HUES6 (cell line): ENCODE data around the gene MLLT6.

ENCODE experiments used
- H3K27ac ChIP-seq: 2 replicates; pipeline ENCODE4 v1.7.0; 2013; ENCODE audit warnings: low read depth, mild to moderate bottlenecking, low read length, inconsistent platforms
- H3K27me3 ChIP-seq: 2 replicates; pipeline ENCODE4 v1.6.1; 2013; ENCODE audit warnings: low read length; ENCODE audit not compliant: control insufficient read depth, insufficient read depth
- H3K36me3 ChIP-seq: 2 replicates; pipeline ENCODE4 v1.6.1; 2013; ENCODE audit warnings: low read length; ENCODE audit not compliant: control insufficient read depth, insufficient read depth
- H3K4me1 ChIP-seq: 2 replicates; pipeline ENCODE4 v1.6.1; 2013; ENCODE audit warnings: low read length; ENCODE audit not compliant: control insufficient read depth, insufficient read depth
- H3K4me3 ChIP-seq: 2 replicates; pipeline ENCODE4 v1.5.1; 2013; ENCODE audit warnings: low read depth, low read length
- H3K9ac ChIP-seq: one replicate; pipeline ENCODE4 v1.6.1; 2013; ENCODE audit warnings: mild to moderate bottlenecking, low read length
- H3K9me3 ChIP-seq: 2 replicates; pipeline ENCODE4 v1.6.1; 2013; ENCODE audit warnings: low read depth, low read length; ENCODE audit not compliant: control insufficient read depth, insufficient read depth

The MLLT6 gene

DNA sequence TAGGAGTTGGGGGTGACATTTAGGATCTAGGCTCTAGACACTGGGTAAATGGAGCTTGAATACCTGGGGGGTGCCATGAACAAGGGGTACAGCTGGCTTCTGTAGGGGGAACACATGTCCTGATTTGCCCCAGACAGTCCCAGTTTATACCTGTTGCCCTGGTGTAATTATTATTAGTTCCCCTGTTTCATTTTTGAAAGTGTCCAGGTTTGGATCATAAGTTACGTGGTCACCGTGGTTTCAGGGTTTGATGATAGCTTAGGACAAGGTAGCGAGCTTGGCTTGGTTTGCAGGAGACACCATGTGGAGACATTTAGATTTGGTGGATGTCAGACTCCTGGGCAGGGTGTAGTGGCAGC, 5.5 kb downstream of the MLLT6 start:
- Histone ChIP-seq H3K27me3 (peaks cover 18% of the 10 kb centered on the region; the same call in 1 of the 2 replicates), H3K4me1 (peaks cover 36% of the 10 kb centered on the region), H3K9me3 (no peaks in the 10 kb centered on the region), H3K27ac (no peak overlapping the region), H3K9ac (no peak overlapping the region), H3K36me3 (peaks cover 43% of the 10 kb centered on the region), H3K4me3 (no peak overlapping the region)

DNA sequence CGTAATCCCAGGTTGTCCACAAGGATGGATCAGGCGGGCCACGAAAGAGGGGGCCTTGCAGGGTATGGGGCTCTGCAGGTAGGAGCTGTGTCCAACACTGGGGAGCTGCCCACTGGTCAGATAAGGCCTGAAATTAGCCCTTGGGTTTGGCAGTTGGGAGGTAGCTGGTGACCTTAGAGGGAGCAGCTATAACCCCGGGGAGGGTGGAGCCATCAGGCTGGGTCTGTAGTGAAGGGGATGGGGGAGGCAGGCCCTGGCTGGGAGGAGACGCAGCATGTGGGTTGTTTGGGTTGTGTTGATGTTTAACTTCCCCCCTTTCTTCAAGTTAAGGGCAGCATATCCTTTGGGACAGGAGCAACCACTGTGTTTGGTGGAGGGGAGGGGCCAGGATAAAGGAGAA, 5.9 kb downstream of the MLLT6 start:
- Histone ChIP-seq H3K9me3 (no peaks in the 10 kb centered on the region), H3K4me3 (no peak overlapping the region), H3K9ac (no peak overlapping the region), H3K27me3 (peaks cover 18% of the 10 kb centered on the region; the same call in 1 of the 2 replicates), H3K36me3 (peaks cover 46% of the 10 kb centered on the region), H3K4me1 (peaks cover 40% of the 10 kb centered on the region), H3K27ac (no peak overlapping the region)

DNA sequence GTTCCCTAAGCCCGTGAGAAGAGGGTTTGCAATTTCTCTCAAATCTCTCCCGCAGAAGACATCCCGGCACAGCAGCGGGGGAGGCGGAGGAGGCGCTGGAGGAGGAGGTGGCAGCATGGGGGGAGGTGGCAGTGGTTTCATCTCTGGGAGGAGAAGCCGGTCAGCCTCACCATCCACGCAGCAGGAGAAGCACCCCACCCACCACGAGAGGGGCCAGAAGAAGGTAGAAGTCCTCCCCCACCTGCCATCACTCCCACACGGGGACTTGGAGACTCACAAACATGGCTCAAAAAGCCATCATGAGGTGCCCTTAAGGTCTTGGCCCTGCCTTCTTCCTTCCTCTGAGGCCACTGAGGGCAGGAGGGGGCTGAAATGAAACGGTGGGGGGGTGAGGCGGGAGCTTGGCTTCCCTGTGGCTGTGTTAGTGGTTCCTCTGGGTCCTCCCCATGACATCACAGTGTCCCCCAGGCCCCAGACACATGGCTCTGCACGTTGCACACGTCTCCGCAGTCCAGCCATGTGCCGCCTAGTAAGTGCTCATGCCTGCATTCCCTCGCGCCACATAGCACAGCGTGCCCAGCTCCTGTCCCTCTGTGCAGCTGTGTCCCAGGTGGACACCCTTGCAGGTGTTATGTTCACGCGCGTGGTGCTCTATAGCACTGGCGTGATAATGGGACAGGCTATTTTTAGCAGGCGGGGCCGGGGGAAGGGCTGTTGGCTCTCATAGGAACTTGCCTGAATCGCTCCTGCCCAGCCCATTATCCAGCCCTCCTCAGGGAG, 6.9 kb downstream of the MLLT6 start:
- Histone ChIP-seq H3K27me3 (peaks cover 10% of the 10 kb centered on the region; the same call in 1 of the 2 replicates), H3K4me1 (peaks cover 37% of the 10 kb centered on the region), H3K27ac (no peak overlapping the region), H3K4me3 (no peak overlapping the region), H3K9ac (no peak overlapping the region), H3K36me3 (peaks cover 51% of the 10 kb centered on the region), H3K9me3 (no peaks in the 10 kb centered on the region)

DNA sequence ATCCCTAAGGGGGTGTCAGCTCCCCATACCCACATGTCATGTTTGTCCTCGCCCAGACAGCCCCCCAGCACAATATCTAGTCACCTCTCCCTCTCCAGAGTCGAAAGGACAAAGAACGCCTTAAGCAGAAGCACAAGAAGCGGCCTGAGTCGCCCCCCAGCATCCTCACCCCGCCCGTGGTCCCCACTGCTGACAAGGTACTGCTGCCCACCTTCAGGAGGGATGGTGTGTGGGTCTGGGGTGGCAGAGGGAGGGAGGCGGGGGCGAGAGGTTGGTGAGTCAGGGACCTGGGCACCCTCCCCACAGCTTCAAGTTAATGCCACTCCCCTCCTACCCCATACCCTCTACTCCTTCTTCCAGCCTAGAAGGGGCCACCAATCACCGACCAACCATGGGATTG, 7.5 kb downstream of the MLLT6 start:
- H3K4me1 ChIP-seq = peaks cover 31% of the 10 kb centered on the region
- H3K9ac ChIP-seq = no peak overlapping the region
- H3K36me3 ChIP-seq = peaks cover 53% of the 10 kb centered on the region
- H3K9me3 ChIP-seq = no peaks in the 10 kb centered on the region
- H3K27me3 ChIP-seq = peaks cover 4% of the 10 kb centered on the region; the same call in 1 of the 2 replicates
- no peak overlapping the region for H3K4me3 ChIP-seq
- H3K27ac ChIP-seq = no peak overlapping the region

DNA sequence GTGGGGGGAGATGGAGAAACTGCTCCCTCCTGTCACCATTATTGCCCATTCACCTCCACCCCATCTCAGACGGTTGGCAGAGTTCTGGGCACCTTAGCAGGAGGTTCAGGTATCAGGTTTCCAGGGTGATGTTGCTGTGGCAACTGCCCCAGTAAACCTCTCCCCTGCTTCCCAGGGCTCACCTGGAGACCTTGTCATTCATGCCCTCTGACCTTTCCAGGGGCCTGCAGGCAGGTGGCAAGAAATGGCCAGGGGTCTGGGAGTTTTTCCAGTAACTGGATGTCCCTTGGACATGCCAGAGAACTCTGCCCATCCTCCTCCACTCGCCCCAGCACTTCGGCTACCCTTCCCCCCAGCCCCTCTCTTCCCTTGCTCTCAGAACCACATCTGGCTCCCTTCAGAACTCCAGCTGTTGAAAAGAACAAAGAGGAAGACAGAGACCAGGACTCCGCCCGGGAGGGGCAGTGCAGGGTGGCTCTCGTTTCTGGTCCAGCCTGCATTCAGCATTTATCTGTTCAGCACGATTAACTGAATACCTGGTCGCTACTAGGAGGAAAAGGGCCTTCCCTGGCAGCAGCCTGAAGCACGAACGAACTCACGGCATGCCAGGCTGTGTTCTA, 8.5 kb downstream of the MLLT6 start:
- H3K27me3 ChIP-seq = no peaks in the 10 kb centered on the region
- H3K9ac ChIP-seq = no peak overlapping the region
- H3K36me3 ChIP-seq = peaks cover 50% of the 10 kb centered on the region
- no peak overlapping the region for H3K27ac ChIP-seq
- no peak overlapping the region for H3K4me3 ChIP-seq
- H3K4me1 ChIP-seq = peaks cover 31% of the 10 kb centered on the region
- no peaks in the 10 kb centered on the region for H3K9me3 ChIP-seq

DNA sequence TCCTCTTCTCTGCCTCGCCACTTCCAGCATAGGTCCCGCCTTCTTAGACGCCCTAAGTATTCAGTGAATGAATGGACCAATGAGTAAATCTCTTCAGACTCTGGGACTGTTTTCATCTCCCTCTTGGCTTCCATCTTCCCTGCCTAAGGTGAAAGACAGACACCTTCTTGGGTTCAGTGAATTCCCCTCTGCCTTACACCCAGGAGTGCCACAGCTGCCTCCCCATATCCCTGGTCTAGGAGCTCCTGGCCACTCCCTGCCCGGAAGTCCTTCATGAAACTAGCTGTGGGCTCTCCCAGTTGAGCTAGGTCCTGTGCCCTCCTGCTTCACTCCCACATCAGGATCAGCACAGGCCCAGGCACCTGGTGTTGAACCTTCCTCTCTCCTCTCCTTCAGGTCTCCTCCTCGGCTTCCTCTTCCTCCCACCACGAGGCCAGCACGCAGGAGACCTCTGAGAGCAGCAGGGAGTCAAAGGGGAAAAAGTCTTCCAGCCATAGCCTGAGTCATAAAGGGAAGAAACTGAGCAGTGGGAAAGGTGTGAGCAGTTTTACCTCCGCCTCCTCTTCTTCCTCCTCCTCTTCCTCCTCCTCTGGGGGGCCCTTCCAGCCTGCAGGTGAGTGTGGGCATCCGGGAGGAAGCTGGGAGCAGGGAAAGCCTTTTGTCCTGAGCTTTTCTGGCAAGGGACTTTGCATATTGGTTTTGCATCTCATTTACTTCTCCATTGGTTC, 10.3 kb downstream of the MLLT6 start:
- H3K27me3 ChIP-seq = peaks cover 2% of the 10 kb centered on the region; the same call in 1 of the 2 replicates
- H3K9me3 ChIP-seq = no peaks in the 10 kb centered on the region
- no peak overlapping the region for H3K9ac ChIP-seq
- peaks cover 41% of the 10 kb centered on the region for H3K36me3 ChIP-seq
- peaks cover 45% of the 10 kb centered on the region for H3K4me1 ChIP-seq
- H3K4me3 ChIP-seq = no peak overlapping the region
- H3K27ac ChIP-seq = no peak overlapping the region

DNA sequence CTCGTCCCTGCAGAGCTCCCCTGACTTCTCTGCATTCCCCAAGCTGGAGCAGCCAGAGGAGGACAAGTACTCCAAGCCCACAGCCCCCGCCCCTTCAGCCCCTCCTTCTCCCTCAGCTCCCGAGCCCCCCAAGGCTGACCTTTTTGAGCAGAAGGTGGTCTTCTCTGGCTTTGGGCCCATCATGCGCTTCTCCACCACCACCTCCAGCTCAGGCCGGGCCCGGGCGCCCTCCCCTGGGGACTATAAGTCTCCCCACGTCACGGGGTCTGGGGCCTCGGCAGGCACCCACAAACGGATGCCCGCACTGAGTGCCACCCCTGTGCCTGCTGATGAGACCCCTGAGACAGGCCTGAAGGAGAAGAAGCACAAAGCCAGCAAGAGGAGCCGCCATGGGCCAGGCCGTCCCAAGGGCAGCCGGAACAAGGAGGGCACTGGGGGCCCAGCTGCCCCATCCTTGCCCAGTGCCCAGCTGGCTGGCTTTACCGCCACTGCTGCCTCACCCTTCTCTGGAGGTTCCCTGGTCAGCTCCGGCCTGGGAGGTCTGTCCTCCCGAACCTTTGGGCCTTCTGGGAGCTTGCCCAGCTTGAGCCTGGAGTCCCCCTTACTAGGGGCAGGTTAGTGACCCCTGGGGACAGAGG, 11.4 kb downstream of the MLLT6 start:
- peaks cover 42% of the 10 kb centered on the region for H3K4me1 ChIP-seq
- no peak overlapping the region for H3K27ac ChIP-seq
- H3K27me3 ChIP-seq = peaks cover 11% of the 10 kb centered on the region; the same call in 1 of the 2 replicates
- peaks cover 45% of the 10 kb centered on the region for H3K36me3 ChIP-seq
- no peak overlapping the region for H3K4me3 ChIP-seq
- no peak overlapping the region for H3K9ac ChIP-seq
- H3K9me3 ChIP-seq = no peaks in the 10 kb centered on the region

DNA sequence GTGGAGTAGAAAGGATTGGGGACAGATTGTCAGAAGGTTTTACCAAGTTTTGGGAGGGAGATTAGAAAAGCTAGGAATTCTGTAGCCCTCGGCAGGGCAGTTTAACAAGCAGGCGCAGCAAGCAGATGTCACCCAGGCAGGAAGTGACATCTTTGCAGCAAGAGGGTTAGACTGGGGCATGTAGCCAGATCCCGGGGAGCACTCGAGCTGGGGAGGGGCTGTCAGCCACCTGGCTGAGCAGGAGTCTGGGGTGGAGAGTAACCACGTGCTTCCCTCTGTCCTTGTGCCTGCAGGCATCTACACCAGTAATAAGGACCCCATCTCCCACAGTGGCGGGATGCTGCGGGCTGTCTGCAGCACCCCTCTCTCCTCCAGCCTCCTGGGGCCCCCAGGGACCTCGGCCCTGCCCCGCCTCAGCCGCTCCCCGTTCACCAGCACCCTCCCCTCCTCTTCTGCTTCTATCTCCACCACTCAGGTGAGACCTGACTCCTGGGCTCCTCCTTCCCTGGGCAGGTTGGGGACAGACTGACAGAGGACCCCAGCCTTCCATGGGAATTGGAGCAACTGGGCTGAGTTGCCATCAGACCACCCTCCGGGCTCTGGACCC, 12.2 kb downstream of the MLLT6 start:
- H3K9ac ChIP-seq = no peak overlapping the region
- H3K27ac ChIP-seq = no peak overlapping the region
- peaks cover 39% of the 10 kb centered on the region for H3K4me1 ChIP-seq
- peaks cover 38% of the 10 kb centered on the region for H3K36me3 ChIP-seq
- no peaks in the 10 kb centered on the region for H3K9me3 ChIP-seq
- peaks cover 12% of the 10 kb centered on the region; the same call in 1 of the 2 replicates for H3K27me3 ChIP-seq
- H3K4me3 ChIP-seq = no peak overlapping the region

DNA sequence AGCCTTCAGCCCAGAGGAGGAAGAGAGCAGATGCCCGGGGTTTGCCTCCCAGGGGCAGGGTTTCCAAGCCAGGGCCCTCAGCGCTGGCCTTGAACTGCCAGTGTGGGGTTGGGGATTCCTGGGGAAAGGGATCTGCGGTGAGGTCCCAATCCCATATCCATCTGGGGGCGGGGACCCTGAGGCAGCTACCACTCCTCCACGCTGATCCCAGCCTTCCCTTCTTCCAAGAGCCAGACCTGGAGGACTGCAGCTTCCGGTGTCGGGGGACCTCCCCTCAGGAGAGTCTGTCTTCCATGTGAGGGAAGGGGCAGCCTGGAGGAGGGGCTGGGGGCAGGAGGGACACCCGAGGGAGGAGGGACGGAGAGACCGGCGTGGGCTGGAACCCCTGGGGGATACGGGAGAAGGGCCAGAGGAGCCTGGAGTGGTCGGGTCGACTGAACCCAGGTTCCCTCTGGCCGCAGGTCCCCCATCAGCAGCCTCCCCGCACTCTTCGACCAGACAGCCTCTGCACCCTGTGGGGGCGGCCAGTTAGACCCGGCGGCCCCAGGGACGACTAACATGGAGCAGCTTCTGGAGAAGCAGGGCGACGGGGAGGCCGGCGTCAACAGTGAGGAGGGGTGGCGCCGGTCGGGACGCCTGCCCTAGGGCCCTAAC, 14.3 kb downstream of the MLLT6 start:
- peak overlapping the region; percentile 37 for H3K9ac ChIP-seq
- H3K27me3 ChIP-seq = peaks cover 12% of the 10 kb centered on the region; the same call in 1 of the 2 replicates
- peak overlapping the region; percentile 64 for H3K4me3 ChIP-seq
- H3K9me3 ChIP-seq = no peaks in the 10 kb centered on the region
- H3K4me1 ChIP-seq = peaks cover 34% of the 10 kb centered on the region
- H3K36me3 ChIP-seq = peaks cover 19% of the 10 kb centered on the region; the same call in 1 of the 2 replicates
- no peak overlapping the region; the same call in 1 of the 2 replicates for H3K27ac ChIP-seq
